NCI-H524 (cell line): Measurements from ENCODE around the gene SOX5.

Experiments used
- DNase-seq, 2 experiments: peaks; one replicate each; lab custom pipeline; 2025; lab: John Stamatoyannopoulos, UW

The SOX5 gene

DNA sequence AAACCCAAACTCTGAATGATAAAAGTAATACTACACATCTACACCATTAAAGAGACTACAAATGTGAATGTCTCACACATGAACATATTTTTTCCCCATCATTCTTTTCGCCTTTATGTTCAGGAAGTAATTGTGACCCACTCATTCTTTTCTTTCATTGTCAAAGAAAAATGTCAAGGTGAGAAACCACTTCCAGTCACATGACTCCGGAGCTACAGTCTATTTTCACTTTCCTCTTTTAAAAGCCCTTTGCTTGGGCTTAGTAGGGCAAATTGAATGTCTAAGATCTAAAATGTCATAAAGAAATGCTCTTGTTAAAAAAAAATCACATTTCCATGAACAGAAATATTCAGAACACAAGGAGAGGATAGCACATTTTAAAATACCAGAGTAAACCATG lies 461.3 kb downstream of the SOX5 start:
- DNase-seq, result no peak

DNA sequence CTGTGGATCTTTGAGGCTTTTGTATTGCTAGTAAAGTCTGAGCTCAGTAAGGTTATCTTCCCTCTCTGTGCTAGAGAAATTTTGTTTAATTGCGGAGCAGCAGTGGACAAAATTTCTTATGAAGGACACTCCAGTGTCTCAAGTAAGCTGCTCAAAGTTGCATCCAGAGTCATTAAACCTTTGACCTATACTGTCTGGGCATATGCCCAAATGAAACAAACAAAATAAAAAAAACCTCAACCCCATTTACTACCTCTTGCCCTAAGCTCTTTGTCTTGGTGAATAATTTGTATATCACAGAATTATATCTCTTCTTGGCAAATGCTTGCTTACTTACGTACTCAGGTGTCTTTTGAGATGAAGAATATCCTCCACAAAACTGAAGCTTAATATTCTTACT lies 465.2 kb downstream of the SOX5 start:
- DNase-seq, result no peak

DNA sequence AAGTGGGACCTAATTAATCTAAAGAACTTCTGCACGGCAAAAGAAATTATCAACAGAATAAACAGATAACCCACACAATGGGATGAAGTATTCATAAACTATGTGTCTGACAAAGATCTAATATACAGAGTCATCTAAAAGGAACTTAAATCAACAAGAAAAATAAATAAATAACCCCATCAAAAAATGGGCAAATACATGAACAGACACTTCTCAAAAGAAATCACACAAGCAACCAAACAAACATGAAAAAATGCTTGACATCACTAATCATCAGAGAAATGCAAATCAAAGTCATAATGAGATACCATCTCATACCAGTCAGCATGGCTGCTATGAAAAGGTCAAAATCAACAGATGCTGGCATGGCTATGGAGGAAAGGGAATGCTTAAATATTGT lies 466.9 kb downstream of the SOX5 start:
- no peak for DNase-seq
